GM19397 (cell line): ENCODE results near the gene C10orf67.
"Not testable (repeated sequence)": the region's sequence is repeated elsewhere in the genome, so short reads cannot be mapped to it uniquely, and the experiment has no call there.

Experiments
- ATAC-seq: cut with Tn5 transposase; IDR thresholded peaks from one replicate; pipeline ENCODE4 v1.9.1; 2021; ENCODE audit warnings: mild to moderate bottlenecking, moderate library complexity; ENCODE audit not compliant: unreplicated experiment

C10orf67 gene

GRCh38 chr10:23344241-23344841 is at the start of gene C10orf67:
Gene C10orf67 (minus strand): TSS chr10:23344797. CDS start chr10:23344774, 23 bp downstream.
- ATAC-seq = no peak

GRCh38 chr10:23391821-23392220 is 47.2 kb upstream of the C10orf67 start:
- no peak for ATAC-seq

GRCh38 chr10:23390809-23391208 is 46.2 kb upstream of the C10orf67 start:
- ATAC-seq = no peak

GRCh38 chr10:23390408-23390807 is 45.8 kb upstream of the C10orf67 start:
- ATAC-seq = not testable (repeated sequence)

GRCh38 chr10:23387516-23387915 is 42.9 kb upstream of the C10orf67 start:
- ATAC-seq = not testable (repeated sequence)

- no peak for ATAC-seq
Measured at GRCh38 chr10:23386052-23386451, 41.5 kb upstream of the C10orf67 start.

GRCh38 chr10:23384364-23384763 is 39.8 kb upstream of the C10orf67 start:
- ATAC-seq = no peak

GRCh38 chr10:23383637-23384036 is 39.0 kb upstream of the C10orf67 start:
- ATAC-seq = no peak

GRCh38 chr10:23381298-23382040 is 36.9 kb upstream of the C10orf67 start:
- no peak for ATAC-seq

GRCh38 chr10:23379686-23380085 is 35.1 kb upstream of the C10orf67 start:
- ATAC-seq = no peak

GRCh38 chr10:23376229-23376655 is 31.6 kb upstream of the C10orf67 start:
- no peak for ATAC-seq

GRCh38 chr10:23375366-23375765 is 30.8 kb upstream of the C10orf67 start:
- ATAC-seq = no peak

GRCh38 chr10:23373156-23373555 is 28.6 kb upstream of the C10orf67 start:
- no peak for ATAC-seq

GRCh38 chr10:23371073-23371472 is 26.5 kb upstream of the C10orf67 start:
- no peak for ATAC-seq

GRCh38 chr10:23370106-23370505 is 25.5 kb upstream of the C10orf67 start:
- no peak for ATAC-seq

- peak; percentile 68 for ATAC-seq
Measured at GRCh38 chr10:23368816-23369640, 24.4 kb upstream of the C10orf67 start.

- no peak for ATAC-seq
Measured at GRCh38 chr10:23367896-23368595, 23.4 kb upstream of the C10orf67 start.

- ATAC-seq = not testable (repeated sequence)
Measured at GRCh38 chr10:23365417-23366030, 20.9 kb upstream of the C10orf67 start.

- no peak for ATAC-seq
Measured at GRCh38 chr10:23364378-23364777, 19.8 kb upstream of the C10orf67 start.

- no peak for ATAC-seq
Measured at GRCh38 chr10:23363793-23364135, 19.2 kb upstream of the C10orf67 start.
